HG03103 (cell line): Measurements from ENCODE around the gene LYSMD2.

ENCODE experiments used
- ATAC-seq: cut with Tn5 transposase; IDR thresholded peaks from one replicate; pipeline ENCODE4 v1.9.1; 2021; ENCODE audit warnings: low read depth; ENCODE audit not compliant: unreplicated experiment

Gene LYSMD2

GRCh38 chr15:51677021-51677420 lies 60.4 kb downstream of the LYSMD2 start:
- no peak for ATAC-seq

- ATAC-seq, result no peak
Measured at GRCh38 chr15:51675234-51675633, 62.2 kb downstream of the LYSMD2 start.
